22Rv1 (cell line): ENCODE measurements around the gene ZNF407.

Source experiments
- H3K27ac ChIP-seq: fragments of 450-650 bp; 2 replicates; pipeline ENCODE4 v1.5.1; 2017
- ZFX ChIP-seq: fragments of 450-650 bp; IDR thresholded peaks from 2 replicates; pipeline ENCODE4 v1.6.1; 2017; ENCODE audit warnings: antibody characterized with exemption, borderline replicate concordance
- TF ChIP-seq, protein P1 (sequence below): fragments of 450-650 bp; IDR thresholded peaks from 2 replicates; pipeline ENCODE4 v1.5.1; 2017; ENCODE audit warnings: mild to moderate bottlenecking

Gene ZNF407, protein sequence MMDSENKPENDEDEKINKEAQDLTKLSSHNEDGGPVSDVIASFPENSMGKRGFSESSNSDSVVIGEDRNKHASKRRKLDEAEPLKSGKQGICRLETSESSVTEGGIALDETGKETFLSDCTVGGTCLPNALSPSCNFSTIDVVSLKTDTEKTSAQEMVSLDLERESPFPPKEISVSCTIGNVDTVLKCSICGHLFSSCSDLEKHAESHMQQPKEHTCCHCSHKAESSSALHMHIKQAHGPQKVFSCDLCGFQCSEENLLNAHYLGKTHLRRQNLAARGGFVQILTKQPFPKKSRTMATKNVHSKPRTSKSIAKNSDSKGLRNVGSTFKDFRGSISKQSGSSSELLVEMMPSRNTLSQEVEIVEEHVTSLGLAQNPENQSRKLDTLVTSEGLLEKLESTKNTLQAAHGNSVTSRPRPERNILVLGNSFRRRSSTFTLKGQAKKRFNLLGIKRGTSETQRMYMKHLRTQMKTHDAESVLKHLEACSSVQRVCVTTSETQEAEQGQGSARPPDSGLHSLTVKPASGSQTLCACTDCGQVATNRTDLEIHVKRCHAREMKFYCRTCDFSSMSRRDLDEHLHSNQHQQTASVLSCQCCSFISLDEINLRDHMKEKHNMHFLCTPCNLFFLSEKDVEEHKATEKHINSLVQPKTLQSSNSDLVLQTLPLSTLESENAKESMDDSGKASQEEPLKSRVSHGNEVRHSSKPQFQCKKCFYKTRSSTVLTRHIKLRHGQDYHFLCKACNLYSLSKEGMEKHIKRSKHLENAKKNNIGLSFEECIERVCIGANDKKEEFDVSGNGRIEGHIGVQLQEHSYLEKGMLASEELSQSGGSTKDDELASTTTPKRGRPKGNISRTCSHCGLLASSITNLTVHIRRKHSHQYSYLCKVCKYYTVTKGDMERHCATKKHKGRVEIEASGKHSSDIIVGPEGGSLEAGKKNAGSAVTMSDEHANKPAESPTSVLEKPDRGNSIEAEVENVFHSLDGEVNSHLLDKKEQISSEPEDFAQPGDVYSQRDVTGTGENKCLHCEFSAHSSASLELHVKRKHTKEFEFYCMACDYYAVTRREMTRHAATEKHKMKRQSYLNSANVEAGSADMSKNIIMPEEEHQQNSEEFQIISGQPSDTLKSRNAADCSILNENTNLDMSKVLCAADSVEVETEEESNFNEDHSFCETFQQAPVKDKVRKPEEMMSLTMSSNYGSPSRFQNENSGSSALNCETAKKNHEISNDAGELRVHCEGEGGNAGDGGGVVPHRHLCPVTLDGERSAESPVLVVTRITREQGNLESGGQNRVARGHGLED (N-terminal part only)

DNA sequence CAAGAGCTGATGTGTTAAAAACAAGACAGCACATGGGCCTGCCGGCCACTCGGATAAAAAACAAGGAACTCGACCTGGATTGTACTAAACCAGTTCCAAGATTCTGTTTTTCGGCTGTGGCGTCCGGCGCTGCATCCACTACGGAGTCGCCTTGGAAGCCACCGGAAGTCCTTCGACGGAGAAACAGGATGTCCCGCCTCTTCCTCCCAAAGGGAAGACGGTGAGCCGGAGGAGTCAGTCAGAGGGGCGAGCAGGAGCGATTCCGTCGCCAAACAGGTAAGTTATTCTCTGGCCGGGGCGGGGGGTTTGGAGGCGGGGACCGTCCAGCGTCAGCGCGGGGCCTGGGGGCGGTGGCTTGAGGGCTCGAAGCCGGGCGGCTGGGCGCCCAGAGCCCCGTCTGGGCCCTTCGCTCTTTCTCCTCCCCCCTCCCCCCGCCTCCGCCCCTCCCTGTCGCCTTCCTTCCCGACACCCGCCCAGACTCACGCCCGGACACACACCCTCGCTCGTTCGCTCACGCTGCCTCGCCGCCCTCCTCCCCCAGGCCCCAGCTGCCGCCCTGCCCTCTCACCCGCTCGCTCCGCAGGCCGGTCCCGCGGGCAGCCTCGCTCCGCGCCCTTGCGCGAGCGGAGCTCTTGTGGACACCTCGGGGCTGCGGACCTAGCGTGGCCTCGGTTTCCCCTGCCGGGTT is at the start of gene ZNF407:
TSS of gene ZNF407 (plus strand) at position 209 of the 688 bp plus-strand sequence. CDS start 33,150 bp downstream, outside the sequence.
- TF ChIP-seq, protein P1, sequence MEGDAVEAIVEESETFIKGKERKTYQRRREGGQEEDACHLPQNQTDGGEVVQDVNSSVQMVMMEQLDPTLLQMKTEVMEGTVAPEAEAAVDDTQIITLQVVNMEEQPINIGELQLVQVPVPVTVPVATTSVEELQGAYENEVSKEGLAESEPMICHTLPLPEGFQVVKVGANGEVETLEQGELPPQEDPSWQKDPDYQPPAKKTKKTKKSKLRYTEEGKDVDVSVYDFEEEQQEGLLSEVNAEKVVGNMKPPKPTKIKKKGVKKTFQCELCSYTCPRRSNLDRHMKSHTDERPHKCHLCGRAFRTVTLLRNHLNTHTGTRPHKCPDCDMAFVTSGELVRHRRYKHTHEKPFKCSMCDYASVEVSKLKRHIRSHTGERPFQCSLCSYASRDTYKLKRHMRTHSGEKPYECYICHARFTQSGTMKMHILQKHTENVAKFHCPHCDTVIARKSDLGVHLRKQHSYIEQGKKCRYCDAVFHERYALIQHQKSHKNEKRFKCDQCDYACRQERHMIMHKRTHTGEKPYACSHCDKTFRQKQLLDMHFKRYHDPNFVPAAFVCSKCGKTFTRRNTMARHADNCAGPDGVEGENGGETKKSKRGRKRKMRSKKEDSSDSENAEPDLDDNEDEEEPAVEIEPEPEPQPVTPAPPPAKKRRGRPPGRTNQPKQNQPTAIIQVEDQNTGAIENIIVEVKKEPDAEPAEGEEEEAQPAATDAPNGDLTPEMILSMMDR = no peak
- TF ChIP-seq ZFX = no peak
- H3K27ac ChIP-seq = peak within 1 kb of the TSS; percentile 88

DNA sequence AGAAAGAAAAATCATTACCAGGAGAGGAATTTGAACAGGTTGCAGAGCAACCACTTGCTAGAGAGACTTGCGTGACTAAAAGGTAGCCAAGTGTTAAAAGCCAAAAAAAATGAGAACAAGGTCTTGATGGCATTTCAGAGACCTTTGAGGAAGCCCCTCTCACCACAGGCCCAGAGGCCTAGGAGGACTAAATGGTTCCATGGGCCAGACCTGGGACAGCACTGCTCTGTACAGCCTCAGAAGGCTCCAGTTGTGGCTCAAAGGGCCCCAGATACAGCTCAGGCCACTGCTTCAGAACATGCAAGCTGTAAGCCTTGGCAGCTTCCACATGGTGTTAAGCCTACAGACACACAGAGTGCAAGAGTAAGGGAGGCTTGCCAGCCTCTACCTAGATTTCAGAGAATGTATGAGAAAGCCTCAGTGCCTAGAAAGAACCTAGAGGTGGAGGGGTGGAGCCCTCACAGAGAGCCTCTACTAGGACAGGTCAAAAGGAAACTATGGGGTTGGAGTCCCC is 48.0 kb upstream of the ZNF407 start:
- H3K27ac ChIP-seq = no peak overlapping the region
- no peak for TF ChIP-seq ZFX
- TF ChIP-seq, protein P1 = no peak

DNA sequence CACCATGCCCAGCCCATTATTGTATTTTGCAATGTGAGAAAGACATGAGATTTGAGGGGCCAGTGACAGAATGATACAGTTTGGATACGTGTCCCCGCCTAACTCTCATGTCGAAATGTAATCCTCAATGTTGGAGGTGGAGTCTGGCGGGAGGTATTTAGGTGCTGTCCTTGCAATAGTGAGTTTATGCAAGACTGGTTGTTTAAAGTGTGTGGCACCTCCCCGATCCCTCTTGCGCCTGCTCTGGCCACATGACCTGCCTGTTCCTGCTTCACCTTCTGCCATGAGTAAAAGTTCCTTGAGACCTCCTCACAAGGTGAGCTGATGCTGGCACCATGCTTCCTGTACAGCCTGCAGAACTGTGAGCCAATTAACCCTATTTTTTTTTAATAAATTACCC is 46.8 kb upstream of the ZNF407 start:
- TF ChIP-seq, protein P1 = no peak
- no peak for TF ChIP-seq ZFX
- no peak overlapping the region for H3K27ac ChIP-seq

DNA sequence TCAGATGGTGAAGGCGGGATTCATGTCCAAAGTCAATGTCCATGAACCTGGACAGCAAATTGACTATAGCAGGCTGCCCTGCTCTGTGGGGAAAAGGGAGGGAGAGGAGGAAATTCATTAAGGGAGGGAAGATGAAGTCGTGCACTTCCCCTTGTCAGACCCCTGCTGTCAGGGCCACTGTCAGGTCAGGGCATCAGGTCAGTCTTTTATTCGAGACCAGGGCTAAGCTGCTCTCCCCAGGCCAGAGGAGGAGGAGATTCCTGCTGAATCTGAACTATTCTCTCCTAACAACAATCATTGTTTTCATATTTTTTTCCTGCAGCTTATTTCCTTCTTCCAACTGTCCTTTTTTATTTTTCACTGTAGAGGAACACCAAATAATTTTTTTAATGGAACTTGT is 46.2 kb upstream of the ZNF407 start:
- no peak overlapping the region for H3K27ac ChIP-seq
- no peak for TF ChIP-seq ZFX
- TF ChIP-seq, protein P1 = no peak

DNA sequence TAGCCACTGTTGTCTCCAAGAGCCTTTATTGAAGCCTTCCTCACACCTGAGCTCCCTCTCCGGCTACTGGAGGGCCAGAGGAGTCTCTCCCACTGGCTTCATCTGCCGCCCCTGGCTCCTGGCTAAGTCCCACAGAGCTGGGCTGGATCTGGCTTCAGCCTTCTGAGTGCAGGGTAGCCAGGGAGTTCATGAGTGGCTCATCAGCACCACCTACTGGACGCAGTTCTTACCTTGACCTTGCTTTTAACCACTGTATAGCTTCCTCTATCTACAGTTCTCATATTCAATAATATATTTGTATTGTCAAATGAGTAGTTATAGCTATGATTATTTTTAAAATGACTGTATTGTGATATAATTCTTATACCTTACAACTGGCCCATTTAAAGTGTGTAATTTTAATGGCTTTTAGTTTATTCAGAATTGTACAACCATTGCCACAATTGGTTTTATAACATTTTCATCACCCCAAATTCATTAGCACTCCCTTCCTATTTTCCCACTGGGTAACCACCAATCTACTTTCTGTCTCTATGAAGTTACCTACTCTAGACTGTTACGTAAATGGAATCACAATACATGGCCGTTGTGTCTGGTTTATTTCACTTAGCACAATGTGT is 45.6 kb upstream of the ZNF407 start:
- H3K27ac ChIP-seq = no peak overlapping the region
- TF ChIP-seq, protein P1 = peak; percentile 90
- no peak for TF ChIP-seq ZFX

DNA sequence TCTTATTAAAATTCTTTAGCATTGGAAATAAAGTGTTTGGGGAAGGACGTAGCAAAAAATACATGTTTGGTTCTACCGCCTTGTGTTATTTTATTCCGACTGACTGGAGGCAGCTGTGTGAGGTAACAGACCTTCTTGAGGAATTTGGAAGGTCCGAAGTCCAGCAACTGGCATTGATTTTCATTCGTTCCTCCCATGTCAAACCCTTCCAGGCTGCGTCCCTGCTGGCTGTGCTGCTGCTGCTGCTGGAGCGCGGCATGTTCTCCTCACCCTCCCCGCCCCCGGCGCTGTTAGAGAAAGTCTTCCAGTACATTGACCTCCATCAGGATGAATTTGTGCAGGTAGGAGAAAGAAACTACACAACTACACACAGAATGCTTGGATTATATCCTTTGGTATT is 41.5 kb upstream of the ZNF407 start:
- H3K27ac ChIP-seq = no peak overlapping the region
- no peak for TF ChIP-seq ZFX
- TF ChIP-seq, protein P1 = no peak
